SK-N-SH (cell line): ENCODE measurements around the gene POFUT2. TPM values are rescaled to one million over a fixed set of nuclear protein-coding genes. Genes with fewer than 3 reads are reported as not detected.
A peak's percentile ranks its signal among the peaks of the same experiment; 100 is the strongest.
"Not testable (repeated sequence)": the region's sequence is repeated elsewhere in the genome, so short reads cannot be mapped to it uniquely, and the experiment has no call there.

Source experiments
- CTCF ChIA-PET: fragments of 300-600, 350-600 bp; formaldehyde crosslinking; extraction: SDS; loops from one replicate; lab custom pipeline; 2021; lab: Yijun Ruan, JAX
- POLR2A ChIA-PET: fragments of 350-600 bp; sonication (Branson Sonifier 250); formaldehyde crosslinking; extraction: SDS; loops from one replicate; lab custom pipeline; 2020; ENCODE audit warnings: antibody characterized with exemption, inconsistent platforms; lab: Yijun Ruan, JAX
- DNase-seq: peaks from one replicate; pipeline ENCODE4 v3.0.0; 2012
- H2AFZ ChIP-seq: fragments of 200-600 bp; sonication (generic); 2 replicates; pipeline ENCODE4 v1.8.1; 2016; ENCODE audit warnings: antibody characterized with exemption, mild to moderate bottlenecking, low read depth
- H3F3A ChIP-seq: fragments of 200-600 bp; sonication (generic); replicated peaks from 2 replicates; pipeline ENCODE3; 2016; ENCODE audit warnings: antibody characterized with exemption, mild to moderate bottlenecking; ENCODE audit not compliant: insufficient read depth
- H3K27ac ChIP-seq, 2 experiments: fragments of 200-500 bp in 1 of 2; fragments of 200-600 bp in 1 of 2; sonication (Bioruptor generic) in 1 of 2; sonication (generic), shearing (Covaris generic) in 1 of 2; 2 replicates each; pipeline versions ENCODE4 v1.5.1 to v1.6.1; 2014 to 2016; ENCODE audit warnings: low read depth in 2 of 2, inconsistent platforms in 1 of 2, low read length in 1 of 2, mild to moderate bottlenecking in 1 of 2, mixed read lengths in 1 of 2
- H3K27me3 ChIP-seq: fragments of 200-600 bp; sonication (generic), shearing (Covaris generic); 2 replicates; pipeline ENCODE4 v1.6.1; 2016; ENCODE audit warnings: mixed run types; ENCODE audit not compliant: insufficient read depth
- H3K36me3 ChIP-seq, 2 experiments: fragments of 200-500 bp in 1 of 2; fragments of 200-600 bp in 1 of 2; sonication (Bioruptor generic) in 1 of 2; sonication (generic) in 1 of 2; replicated peaks in 1 of 2; 2 replicates each; pipeline versions ENCODE3 to v1.5.1; 2014 to 2016; ENCODE audit warnings: low read length in 1 of 2, mild to moderate bottlenecking in 1 of 2; ENCODE audit not compliant: insufficient read depth in 2 of 2, control insufficient read depth in 1 of 2
- H3K4me1 ChIP-seq, 2 experiments: fragments of 200-500 bp in 1 of 2; fragments of 200-600 bp in 1 of 2; sonication (Bioruptor generic) in 1 of 2; sonication (generic), shearing (Covaris generic) in 1 of 2; 2 replicates each; pipeline versions ENCODE4 v1.5.1 to v1.6.1; 2014 to 2016; ENCODE audit warnings: low read depth in 1 of 2, low read length in 1 of 2, mixed run types in 1 of 2; ENCODE audit not compliant: insufficient read depth in 2 of 2, control insufficient read depth in 1 of 2
- H3K4me2 ChIP-seq: fragments of 200-600 bp; sonication (generic), shearing (Covaris generic); 2 replicates; pipeline ENCODE4 v1.6.1; 2017; ENCODE audit warnings: mixed run types
- H3K4me3 ChIP-seq, 2 experiments: fragments of 200-500 bp in 1 of 2; fragments of 200-600 bp in 1 of 2; sonication (Bioruptor generic) in 1 of 2; sonication (generic), shearing (Covaris generic) in 1 of 2; 2 replicates each; pipeline versions ENCODE4 v1.5.1 to v1.8.1; 2014 to 2016; ENCODE audit warnings: low read depth in 2 of 2, inconsistent platforms in 1 of 2, low read length in 1 of 2, mild to moderate bottlenecking in 1 of 2, mixed read lengths in 1 of 2, moderate library complexity in 1 of 2
- H3K79me2 ChIP-seq: fragments of 200-600 bp; sonication (generic); 2 replicates; pipeline ENCODE4 v1.8.1; 2017; ENCODE audit warnings: mild to moderate bottlenecking; ENCODE audit not compliant: insufficient read depth
- H3K9ac ChIP-seq: fragments of 200-600 bp; sonication (generic); 2 replicates; pipeline ENCODE4 v1.6.1; 2017; ENCODE audit warnings: mixed run types
- H3K9me2 ChIP-seq: fragments of 200-600 bp; sonication (generic); 2 replicates; pipeline ENCODE4 v1.6.1; 2017; ENCODE audit warnings: mixed run types
- H3K9me3 ChIP-seq: fragments of 200-600 bp; sonication (generic); 2 replicates; pipeline ENCODE4 v1.6.1; 2017; ENCODE audit warnings: mixed run types, mild to moderate bottlenecking, moderate library complexity
- H4K20me1 ChIP-seq: fragments of 200-600 bp; sonication (generic); 2 replicates; pipeline ENCODE4 v1.6.1; 2017; ENCODE audit warnings: mild to moderate bottlenecking, mixed run types; ENCODE audit not compliant: insufficient read depth
- ELF1 ChIP-seq: IDR thresholded peaks from 2 replicates; pipeline ENCODE4 v1.4.0; 2012
- EP300 ChIP-seq, 2 experiments: IDR thresholded peaks; 2 replicates each; pipeline versions ENCODE4 v1.4.0 to v1.6.1; 2012; ENCODE audit warnings: borderline replicate concordance in 1 of 2, low read depth in 1 of 2, low read length in 1 of 2
- FOSL2 ChIP-seq: IDR thresholded peaks from 2 replicates; pipeline ENCODE4 v1.4.0; 2012; ENCODE audit warnings: low read depth, mild to moderate bottlenecking, moderate library complexity, borderline replicate concordance
- FOXM1 ChIP-seq: IDR thresholded peaks from 2 replicates; pipeline ENCODE4 v1.4.0; 2012; ENCODE audit warnings: low read depth, mild to moderate bottlenecking
- GABPA ChIP-seq: IDR thresholded peaks from 2 replicates; pipeline ENCODE4 v1.4.0; 2012; ENCODE audit warnings: low read depth, mild to moderate bottlenecking
- JUND ChIP-seq: IDR thresholded peaks from 2 replicates; pipeline ENCODE4 v1.4.0; 2012
- MXI1 ChIP-seq: IDR thresholded peaks from 2 replicates; pipeline ENCODE4 v1.6.1; 2012; ENCODE audit warnings: mild to moderate bottlenecking, low read depth, low read length, improper control_type of control experiment
- RCOR1 ChIP-seq: fragments of 150-350 bp; IDR thresholded peaks from 2 replicates; pipeline ENCODE4 v1.6.1; 2017; ENCODE audit warnings: antibody characterized with exemption, low read length
- TAF1 ChIP-seq: IDR thresholded peaks from 2 replicates; pipeline ENCODE4 v1.6.1; 2012; ENCODE audit warnings: low read depth, mild to moderate bottlenecking, low read length, moderate library complexity, borderline replicate concordance
- TEAD4 ChIP-seq: IDR thresholded peaks from 2 replicates; pipeline ENCODE4 v1.4.0; 2012; ENCODE audit warnings: mild to moderate bottlenecking, borderline replicate concordance; ENCODE audit not compliant: insufficient read depth
- WGBS: methylation state at CpG from one replicate; pipeline ENCODE4 v1.1.6; 2017; ENCODE audit warnings: low lambda C conversion rate; 5-methylcytosine and 5-hydroxymethylcytosine counted together
- polyA plus RNA-seq, 3 experiments: library from polyadenylated mRNA; depleted of rRNA; stranded (reverse); fragments of >200 nt; gene quantifications; 2 replicates each; pipeline ENCODE4 v1.2.3, GENCODE V29; 2012
- TF ChIP-seq, protein P1 (sequence below): fragments of 150-350 bp; IDR thresholded peaks from 2 replicates; pipeline ENCODE4 v1.6.1; 2017; ENCODE audit warnings: antibody characterized with exemption, low read length, low read depth, borderline replicate concordance
- TF ChIP-seq, protein P2 (sequence below): fragments of 150-350 bp; IDR thresholded peaks from 2 replicates; pipeline ENCODE4 v1.6.1; 2016; ENCODE audit warnings: mild to moderate bottlenecking, low read depth, low read length
- TF ChIP-seq, protein P3 (sequence below): IDR thresholded peaks from 2 replicates; pipeline ENCODE4 v1.4.0; 2012; ENCODE audit warnings: low read depth, borderline replicate concordance
- TF ChIP-seq, protein P4 (sequence below): IDR thresholded peaks from 2 replicates; pipeline ENCODE4 v1.4.0; 2012; ENCODE audit warnings: low read depth
- TF ChIP-seq, protein P5 (sequence below): IDR thresholded peaks from 2 replicates; pipeline ENCODE4 v1.4.0; 2012; ENCODE audit warnings: low read depth, borderline replicate concordance

Gene POFUT2
- polyA plus RNA-seq, 1 of the 3 experiments (the other 2 are of a cell fraction): 53.3 TPM

DNA sequence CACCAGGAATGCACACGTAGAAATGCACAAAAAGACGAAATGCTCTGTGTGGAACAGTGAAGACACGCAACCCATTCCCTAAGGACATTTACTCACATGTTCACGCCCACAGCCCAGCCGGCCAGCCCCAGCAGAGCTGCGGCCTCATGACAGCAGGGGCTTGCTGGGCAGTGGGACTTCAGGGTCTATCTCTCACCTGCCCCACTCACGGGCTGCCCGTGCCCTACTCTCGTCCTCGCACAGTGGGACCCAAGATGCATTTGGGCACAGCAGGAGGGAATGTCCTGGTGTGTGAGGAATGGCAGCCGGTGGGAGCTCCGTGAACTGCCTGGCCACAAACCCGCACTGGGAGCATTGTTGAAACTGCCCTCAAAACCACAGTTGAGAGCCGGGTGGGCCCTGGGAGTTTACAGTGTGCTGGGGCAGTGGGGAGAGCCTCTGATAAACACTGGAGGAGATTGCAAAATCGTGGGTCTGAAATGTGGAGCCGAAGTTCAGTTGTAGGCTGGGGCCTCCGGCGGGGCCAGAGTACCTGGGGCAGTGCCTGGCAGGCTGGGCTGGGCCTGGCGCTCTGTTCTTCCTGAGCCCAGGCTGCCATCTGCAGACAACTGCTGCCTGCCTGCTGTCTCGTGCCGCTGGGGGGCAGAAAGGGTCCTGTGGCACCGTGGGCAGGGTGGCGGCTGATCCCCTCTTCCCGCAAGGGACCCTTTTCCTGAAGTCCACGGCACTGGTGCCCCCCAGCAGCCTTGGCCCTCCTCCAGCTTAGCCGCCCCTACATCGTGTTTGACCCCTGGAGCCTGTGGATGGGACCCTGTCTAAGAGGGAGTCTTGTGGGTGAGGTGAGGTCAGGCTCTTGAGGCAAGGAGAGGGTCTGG is 20.7 kb upstream of the POFUT2 start:
- ChIA-PET POLR2A (no interaction called here), CTCF (interaction anchor here (0.9 to 2.1 kb wide), 22 partner anchors 8 to 367 kb away, joined by 3 to 33 read pairs (median 4); partner anchors contain the start of gene POFUT2)
- TF ChIP-seq EP300 (IDR thresholded peaks at IDR 0.05; ENCODE audit: borderline replicate concordance in 1 of 2, low read depth in 1 of 2, low read length in 1 of 2) (no peak), GABPA (no peak), JUND (no peak), TEAD4 (no peak), FOSL2 (no peak), MXI1 (no peak), ELF1 (no peak), TAF1 (no peak), FOXM1 (no peak), RCOR1 (no peak)
- TF ChIP-seq, protein P1, sequence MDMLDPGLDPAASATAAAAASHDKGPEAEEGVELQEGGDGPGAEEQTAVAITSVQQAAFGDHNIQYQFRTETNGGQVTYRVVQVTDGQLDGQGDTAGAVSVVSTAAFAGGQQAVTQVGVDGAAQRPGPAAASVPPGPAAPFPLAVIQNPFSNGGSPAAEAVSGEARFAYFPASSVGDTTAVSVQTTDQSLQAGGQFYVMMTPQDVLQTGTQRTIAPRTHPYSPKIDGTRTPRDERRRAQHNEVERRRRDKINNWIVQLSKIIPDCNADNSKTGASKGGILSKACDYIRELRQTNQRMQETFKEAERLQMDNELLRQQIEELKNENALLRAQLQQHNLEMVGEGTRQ: no peak
- TF ChIP-seq, protein P2, sequence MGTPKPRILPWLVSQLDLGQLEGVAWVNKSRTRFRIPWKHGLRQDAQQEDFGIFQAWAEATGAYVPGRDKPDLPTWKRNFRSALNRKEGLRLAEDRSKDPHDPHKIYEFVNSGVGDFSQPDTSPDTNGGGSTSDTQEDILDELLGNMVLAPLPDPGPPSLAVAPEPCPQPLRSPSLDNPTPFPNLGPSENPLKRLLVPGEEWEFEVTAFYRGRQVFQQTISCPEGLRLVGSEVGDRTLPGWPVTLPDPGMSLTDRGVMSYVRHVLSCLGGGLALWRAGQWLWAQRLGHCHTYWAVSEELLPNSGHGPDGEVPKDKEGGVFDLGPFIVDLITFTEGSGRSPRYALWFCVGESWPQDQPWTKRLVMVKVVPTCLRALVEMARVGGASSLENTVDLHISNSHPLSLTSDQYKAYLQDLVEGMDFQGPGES: no peak
- TF ChIP-seq, protein P3, sequence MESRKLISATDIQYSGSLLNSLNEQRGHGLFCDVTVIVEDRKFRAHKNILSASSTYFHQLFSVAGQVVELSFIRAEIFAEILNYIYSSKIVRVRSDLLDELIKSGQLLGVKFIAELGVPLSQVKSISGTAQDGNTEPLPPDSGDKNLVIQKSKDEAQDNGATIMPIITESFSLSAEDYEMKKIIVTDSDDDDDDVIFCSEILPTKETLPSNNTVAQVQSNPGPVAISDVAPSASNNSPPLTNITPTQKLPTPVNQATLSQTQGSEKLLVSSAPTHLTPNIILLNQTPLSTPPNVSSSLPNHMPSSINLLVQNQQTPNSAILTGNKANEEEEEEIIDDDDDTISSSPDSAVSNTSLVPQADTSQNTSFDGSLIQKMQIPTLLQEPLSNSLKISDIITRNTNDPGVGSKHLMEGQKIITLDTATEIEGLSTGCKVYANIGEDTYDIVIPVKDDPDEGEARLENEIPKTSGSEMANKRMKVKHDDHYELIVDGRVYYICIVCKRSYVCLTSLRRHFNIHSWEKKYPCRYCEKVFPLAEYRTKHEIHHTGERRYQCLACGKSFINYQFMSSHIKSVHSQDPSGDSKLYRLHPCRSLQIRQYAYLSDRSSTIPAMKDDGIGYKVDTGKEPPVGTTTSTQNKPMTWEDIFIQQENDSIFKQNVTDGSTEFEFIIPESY: no peak
- TF ChIP-seq, protein P4, sequence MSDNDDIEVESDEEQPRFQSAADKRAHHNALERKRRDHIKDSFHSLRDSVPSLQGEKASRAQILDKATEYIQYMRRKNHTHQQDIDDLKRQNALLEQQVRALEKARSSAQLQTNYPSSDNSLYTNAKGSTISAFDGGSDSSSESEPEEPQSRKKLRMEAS: no peak
- TF ChIP-seq, protein P5, sequence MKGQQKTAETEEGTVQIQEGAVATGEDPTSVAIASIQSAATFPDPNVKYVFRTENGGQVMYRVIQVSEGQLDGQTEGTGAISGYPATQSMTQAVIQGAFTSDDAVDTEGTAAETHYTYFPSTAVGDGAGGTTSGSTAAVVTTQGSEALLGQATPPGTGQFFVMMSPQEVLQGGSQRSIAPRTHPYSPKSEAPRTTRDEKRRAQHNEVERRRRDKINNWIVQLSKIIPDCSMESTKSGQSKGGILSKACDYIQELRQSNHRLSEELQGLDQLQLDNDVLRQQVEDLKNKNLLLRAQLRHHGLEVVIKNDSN: no peak
- 89% methylated on average over 22 of the region's 27 CpGs for WGBS
- peak overlapping the region in 1 of 2 experiments; percentile 86; a peak in 2 of 4 replicates for H3K27ac ChIP-seq
- no peaks in the 10 kb centered on the region for H3K36me3 ChIP-seq
- H3K4me2 ChIP-seq: 0 out of 2 replicates have a peak overlapping the region, but pooled peaks have one; percentile 67
- no peak overlapping the region for H3K4me3 ChIP-seq
- H3K9me3 ChIP-seq: no peaks in the 10 kb centered on the region
- peaks cover 7% of the 10 kb centered on the region for H3F3A ChIP-seq
- H4K20me1 ChIP-seq: no peaks in the 10 kb centered on the region
- no peak for DNase-seq
- no peak overlapping the region for H2AFZ ChIP-seq
- no peaks in the 10 kb centered on the region for H3K9me2 ChIP-seq
- H3K9ac ChIP-seq: peak overlapping the region; percentile 51; the same call in 1 of the 2 replicates
- no peaks in the 10 kb centered on the region for H3K27me3 ChIP-seq
- H3K79me2 ChIP-seq: no peaks in the 10 kb centered on the region
- H3K4me1 ChIP-seq: peaks cover 3 to 16% of the 10 kb centered on the region in 2 experiments; a peak in 2 of 4 replicates

DNA sequence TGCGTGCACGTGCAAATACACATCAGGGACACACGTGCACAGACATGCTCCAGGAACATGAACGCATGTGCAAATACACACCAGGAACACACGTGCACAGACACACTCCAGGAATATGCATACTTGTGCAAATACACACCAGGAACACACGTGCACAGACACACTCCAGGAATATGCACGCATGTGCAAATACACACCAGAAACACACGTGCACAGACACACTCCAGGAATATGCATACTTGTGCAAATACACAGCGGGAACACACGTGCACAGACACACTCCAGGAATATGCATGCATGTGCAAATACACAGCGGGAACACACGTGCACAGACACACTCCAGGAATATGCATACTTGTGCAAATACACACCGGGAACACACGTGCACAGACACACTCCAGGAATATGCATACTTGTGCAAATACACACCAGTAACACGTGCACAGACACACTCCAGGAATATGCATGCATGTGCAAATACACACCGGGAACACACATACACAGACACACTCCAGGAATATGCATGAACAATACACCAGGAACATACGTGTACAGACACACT is 20.0 kb upstream of the POFUT2 start:
- H3K4me3 ChIP-seq, H3F3A ChIP-seq, H3K9me3 ChIP-seq, POLR2A ChIA-PET, H3K4me2 ChIP-seq, H4K20me1 ChIP-seq, H3K9ac ChIP-seq, H3K79me2 ChIP-seq, H3K27me3 ChIP-seq, H3K27ac ChIP-seq, H3K9me2 ChIP-seq, H2AFZ ChIP-seq, H3K36me3 ChIP-seq, DNase-seq: not testable (repeated sequence)
- H3K4me1 ChIP-seq: peaks cover 3 to 16% of the 10 kb centered on the region in 2 experiments; a peak in 2 of 4 replicates
- CTCF ChIA-PET: interaction anchor here (1.0 to 2.1 kb wide), 5 partner anchors 18 to 168 kb away, joined by 3 to 33 read pairs (median 5); no protein-coding TSS in a partner anchor
- WGBS: 89% methylated on average over 17 of the region's 17 CpGs
